ENCODE data around the gene EED.

- TF ChIP-seq, protein P1, sequence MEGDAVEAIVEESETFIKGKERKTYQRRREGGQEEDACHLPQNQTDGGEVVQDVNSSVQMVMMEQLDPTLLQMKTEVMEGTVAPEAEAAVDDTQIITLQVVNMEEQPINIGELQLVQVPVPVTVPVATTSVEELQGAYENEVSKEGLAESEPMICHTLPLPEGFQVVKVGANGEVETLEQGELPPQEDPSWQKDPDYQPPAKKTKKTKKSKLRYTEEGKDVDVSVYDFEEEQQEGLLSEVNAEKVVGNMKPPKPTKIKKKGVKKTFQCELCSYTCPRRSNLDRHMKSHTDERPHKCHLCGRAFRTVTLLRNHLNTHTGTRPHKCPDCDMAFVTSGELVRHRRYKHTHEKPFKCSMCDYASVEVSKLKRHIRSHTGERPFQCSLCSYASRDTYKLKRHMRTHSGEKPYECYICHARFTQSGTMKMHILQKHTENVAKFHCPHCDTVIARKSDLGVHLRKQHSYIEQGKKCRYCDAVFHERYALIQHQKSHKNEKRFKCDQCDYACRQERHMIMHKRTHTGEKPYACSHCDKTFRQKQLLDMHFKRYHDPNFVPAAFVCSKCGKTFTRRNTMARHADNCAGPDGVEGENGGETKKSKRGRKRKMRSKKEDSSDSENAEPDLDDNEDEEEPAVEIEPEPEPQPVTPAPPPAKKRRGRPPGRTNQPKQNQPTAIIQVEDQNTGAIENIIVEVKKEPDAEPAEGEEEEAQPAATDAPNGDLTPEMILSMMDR (IDR thresholded peaks at IDR 0.05; ENCODE audit: low read length): no peak
- TF ChIP-seq EZH2 (IDR thresholded peaks at IDR 0.05; ENCODE audit: borderline replicate concordance, low read length): no peak
These were observed 30.4 kb downstream of the EED start for GRCh38 chr11:86274999-86275398.

Measured in OCI-LY1 (cell line).